Activated CD4-positive, CD25-positive, alpha-beta regulatory T cell treated with anti-CD3 and anti-CD28 coated beads, Interleukin-2, amount 50 U/mL, for 72 hours (primary cell): ENCODE measurements around the gene CLPSL1.

ENCODE experiments used
- DNase-seq: peaks from one replicate; pipeline ENCODE4 v3.0.0; 2021

The CLPSL1 gene

GRCh38 chr6:35765739-35766138 lies 15.1 kb upstream of the CLPSL1 start:
- DNase-seq: no peak

- no peak for DNase-seq
These were observed 11.6 kb upstream of the CLPSL1 start for GRCh38 chr6:35769211-35769610.

DNA sequence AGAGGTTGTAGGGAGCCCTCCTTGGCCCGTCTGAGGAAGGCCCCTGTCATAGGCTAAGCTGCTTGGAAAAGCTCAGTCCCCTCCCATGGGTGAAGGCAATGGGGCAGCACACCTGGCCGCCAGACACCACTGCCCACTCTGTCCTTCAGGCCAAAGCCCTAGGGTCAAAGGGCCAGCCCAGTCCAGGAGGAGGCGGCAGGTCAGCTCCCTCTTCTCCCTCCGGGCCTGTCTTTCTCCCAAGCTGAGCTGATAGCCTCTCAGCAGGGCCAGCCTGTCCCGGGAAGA lies 9.5 kb upstream of the CLPSL1 start:
- DNase-seq: no peak

- DNase-seq: no peak
These were observed 6.6 kb upstream of the CLPSL1 start for GRCh38 chr6:35774116-35774794.

DNA sequence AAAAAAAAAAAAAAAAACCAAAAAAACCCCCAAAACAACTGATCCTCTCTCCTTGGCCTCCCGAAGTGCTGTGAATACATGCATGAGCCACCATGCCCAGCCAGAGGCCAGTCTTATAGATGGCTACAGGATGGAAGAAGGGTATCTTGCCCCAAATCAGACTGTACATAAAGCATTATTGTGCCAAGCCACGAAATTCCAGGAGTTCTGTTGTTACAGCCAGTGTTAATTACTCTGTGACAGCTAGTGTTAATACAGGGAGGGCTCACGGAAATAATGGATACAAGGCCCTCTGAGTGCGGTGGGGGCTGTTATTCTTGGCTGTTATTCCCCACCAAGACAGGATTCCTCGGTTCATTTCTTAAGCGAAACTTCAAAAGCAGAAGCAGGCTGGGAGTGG lies 5.8 kb upstream of the CLPSL1 start:
- DNase-seq: no peak

DNA sequence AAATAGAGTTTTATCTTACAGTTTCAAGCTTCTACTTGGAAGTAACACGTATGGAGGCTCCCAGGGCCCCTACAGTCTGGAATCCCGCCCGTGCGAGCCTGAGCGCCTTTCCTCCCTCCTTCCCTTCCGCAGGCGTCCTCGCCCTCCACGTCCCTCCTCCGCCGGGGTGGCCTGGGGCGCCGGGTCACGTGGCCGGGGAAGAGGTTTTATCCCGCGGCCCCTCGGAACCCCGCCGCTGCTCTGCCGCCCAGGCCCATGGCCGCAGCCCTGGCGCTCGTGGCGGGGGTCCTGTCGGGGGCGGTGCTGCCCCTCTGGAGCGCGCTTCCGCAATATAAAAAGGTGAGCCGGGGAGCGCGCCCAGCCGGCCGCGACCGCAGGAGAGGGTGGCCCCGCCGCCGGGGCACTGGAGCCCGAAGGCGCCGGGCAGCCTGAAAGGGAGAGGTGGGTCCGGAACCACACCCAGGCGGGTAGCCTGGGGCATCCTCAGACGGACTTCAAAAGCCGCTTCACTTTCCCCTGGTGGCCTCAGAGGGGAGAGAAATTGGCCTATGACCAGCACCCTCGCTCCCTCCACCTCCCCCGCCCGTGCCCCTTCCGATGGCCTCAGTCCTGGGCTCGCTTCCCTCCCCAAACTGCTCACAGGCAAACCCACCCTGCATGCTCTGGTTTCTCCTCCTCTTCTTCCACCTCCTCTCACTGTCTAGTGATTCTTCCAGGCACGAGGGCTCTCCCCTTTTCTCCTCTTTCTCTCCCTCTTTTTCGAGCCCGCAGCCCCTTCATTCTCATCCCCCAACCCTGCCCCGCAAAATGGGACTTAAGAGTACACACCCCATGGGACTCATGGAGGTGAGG lies 4.2 kb upstream of the CLPSL1 start, which contains the start of gene CLPSL2:
Gene CLPSL2, plus strand, starts transcription at position 235 of the 852 bp plus-strand sequence. Its CDS starts 21 bp downstream, at position 256.
- DNase-seq: no peak

DNA sequence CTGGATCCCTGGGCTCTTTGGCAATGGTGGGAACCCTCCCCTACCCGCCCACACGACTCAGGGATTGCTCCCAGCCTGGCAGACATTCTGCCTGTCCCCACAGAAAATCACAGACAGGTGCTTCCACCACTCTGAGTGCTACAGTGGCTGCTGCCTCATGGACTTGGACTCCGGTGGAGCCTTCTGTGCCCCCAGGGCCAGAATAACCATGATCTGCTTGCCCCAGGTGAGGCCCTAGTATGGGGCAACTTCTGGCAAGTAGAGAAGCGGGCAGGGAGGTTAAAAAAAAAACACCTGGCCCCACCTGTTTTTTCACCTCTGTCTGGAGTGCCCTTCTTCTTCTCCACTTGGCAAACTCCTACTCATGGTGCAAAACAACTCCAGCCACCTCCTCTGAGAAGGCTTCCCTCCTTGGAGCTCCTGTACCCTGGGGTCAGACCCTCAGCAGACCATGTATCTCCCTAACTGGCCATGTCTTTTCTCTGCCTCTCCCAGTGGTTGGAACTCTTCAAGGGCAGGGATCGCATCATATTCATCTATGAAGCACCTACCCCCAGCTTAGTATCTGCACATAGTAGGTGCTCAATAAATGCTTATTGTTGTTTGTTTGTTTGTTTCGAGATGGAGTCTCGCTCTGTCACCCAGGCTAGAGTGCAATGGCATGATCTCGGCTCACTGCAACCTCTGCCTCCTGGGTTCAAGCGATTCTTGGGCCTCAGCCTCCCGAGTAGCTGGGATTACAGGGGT lies 3.3 kb upstream of the CLPSL1 start:
- no peak for DNase-seq

GRCh38 chr6:35778437-35778836 lies 2.4 kb upstream of the CLPSL1 start:
- no peak for DNase-seq

DNA sequence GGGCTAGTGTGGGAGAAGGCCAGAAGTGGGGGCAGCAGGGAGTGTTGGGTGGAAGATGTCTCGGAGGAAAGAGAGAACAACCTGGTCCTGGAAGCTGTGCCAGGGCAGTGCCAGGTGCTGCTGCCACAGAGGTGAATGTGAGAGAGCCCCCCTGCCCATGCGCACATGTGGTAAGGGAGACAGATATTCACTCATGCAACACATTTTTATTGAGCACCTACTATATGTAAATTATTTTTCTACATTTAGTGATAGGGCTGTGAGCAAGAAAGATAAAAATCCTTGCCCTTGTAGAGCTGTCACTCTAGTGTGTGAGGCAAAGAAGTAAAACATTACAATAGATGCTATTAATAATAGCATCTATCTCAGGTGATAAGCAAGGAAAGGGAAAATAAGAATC lies 471 bp downstream of the CLPSL1 start:
- DNase-seq: no peak

GRCh38 chr6:35782424-35782823 lies 1.6 kb downstream of the CLPSL1 start:
- DNase-seq: no peak

- DNase-seq: no peak
These were observed 3.4 kb downstream of the CLPSL1 start for GRCh38 chr6:35784200-35784599.

GRCh38 chr6:35786272-35786671 lies 5.5 kb downstream of the CLPSL1 start:
- no peak for DNase-seq

- DNase-seq: no peak
These were observed 6.0 kb downstream of the CLPSL1 start for GRCh38 chr6:35786810-35787209.

DNA sequence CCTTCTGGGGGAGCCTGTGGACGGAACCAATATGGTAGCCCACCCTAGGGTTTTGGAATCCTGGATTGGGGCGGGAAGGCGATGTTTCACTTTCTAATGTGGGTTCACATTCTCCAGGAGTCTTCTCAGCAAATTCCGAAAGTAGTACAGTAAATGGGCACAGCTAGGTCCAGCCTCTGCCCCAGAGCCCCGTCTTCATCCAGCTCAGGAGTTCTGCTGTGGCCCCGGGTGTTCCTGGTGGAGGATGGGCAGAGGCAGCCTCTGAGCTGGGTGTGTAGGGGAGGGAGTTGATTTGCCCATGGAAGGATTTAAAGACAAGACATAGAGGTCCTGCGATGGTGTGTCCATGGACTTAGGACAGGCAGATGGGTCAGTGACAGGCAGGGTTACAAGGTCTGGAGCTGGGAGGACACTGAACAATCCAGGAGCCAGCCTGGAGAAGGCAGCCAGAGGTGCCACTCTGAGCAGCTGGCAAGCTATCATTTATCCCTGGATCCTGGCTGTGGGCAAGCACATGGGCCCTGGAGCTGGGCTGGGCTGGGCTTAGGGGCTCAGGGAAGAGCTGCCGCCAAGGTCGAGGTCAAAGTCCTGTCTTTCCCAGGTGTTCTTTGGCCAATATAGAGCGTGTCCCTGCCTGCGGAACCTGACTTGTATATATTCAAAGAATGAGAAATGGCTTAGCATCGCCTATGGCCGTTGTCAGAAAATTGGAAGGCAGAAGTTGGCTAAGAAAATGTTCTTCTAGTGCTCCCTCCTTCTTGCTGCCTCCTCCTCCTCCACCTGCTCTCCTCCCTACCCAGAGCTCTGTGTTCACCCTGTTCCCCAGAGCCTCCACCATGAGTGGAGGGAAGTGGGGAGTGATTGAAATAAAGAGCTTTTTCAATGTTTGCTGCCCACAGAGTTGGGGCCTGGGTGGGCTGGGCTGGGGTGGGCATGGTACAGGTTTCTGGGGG lies 6.7 kb downstream of the CLPSL1 start:
- no peak for DNase-seq

GRCh38 chr6:35788423-35788982 lies 7.7 kb downstream of the CLPSL1 start:
- DNase-seq: no peak

- DNase-seq: no peak
These were observed 9.9 kb downstream of the CLPSL1 start for GRCh38 chr6:35790683-35791082.

GRCh38 chr6:35794536-35795452 lies 14.0 kb downstream of the CLPSL1 start:
- DNase-seq: no peak

GRCh38 chr6:35795453-35796071 lies 14.7 kb downstream of the CLPSL1 start:
- no peak for DNase-seq

GRCh38 chr6:35796236-35796635 lies 15.4 kb downstream of the CLPSL1 start:
- no peak for DNase-seq

- DNase-seq: no peak
These were observed 17.2 kb downstream of the CLPSL1 start for GRCh38 chr6:35797837-35798526.
